Measurements from ENCODE around the gene CMSS1.

- no peak for TF ChIP-seq CTCF (tag by site-specific recombination; IDR thresholded peaks at IDR 0.05)
- TF ChIP-seq ZNF280C (tag by site-specific recombination; IDR thresholded peaks at IDR 0.05), result no peak
- TF ChIP-seq KLF16 (tag by site-specific recombination; IDR thresholded peaks at IDR 0.05), result no peak
- TF ChIP-seq OSR2 (tag by site-specific recombination; IDR thresholded peaks at IDR 0.05), result no peak
- TF ChIP-seq MZF1 (tag by site-specific recombination; IDR thresholded peaks at IDR 0.05; ENCODE audit: borderline replicate concordance), result no peak
- no peak for TF ChIP-seq HIC1 (tag by site-specific recombination; IDR thresholded peaks at IDR 0.05)
- TF ChIP-seq ZNF777 (tag by site-specific recombination; IDR thresholded peaks at IDR 0.05; ENCODE audit: borderline replicate concordance), result no peak
- TF ChIP-seq, protein P1, sequence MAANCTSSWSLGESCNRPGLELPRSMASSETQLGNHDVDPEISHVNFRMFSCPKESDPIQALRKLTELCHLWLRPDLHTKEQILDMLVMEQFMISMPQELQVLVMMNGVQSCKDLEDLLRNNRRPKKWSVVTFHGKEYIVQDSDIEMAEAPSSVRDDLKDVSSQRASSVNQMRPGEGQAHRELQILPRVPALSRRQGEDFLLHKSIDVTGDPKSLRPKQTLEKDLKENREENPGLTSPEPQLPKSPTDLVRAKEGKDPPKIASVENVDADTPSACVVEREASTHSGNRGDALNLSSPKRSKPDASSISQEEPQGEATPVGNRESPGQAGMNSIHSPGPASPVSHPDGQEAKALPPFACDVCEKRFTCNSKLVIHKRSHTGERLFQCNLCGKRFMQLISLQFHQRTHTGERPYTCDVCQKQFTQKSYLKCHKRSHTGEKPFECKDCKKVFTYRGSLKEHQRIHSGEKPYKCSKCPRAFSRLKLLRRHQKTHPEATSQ (tag by site-specific recombination; IDR thresholded peaks at IDR 0.05), result no peak
Observed at GRCh38 chr3:100165926-100166550, 348.4 kb downstream of the CMSS1 start.
